ENCODE results near the gene ARFGAP1.

DNA sequence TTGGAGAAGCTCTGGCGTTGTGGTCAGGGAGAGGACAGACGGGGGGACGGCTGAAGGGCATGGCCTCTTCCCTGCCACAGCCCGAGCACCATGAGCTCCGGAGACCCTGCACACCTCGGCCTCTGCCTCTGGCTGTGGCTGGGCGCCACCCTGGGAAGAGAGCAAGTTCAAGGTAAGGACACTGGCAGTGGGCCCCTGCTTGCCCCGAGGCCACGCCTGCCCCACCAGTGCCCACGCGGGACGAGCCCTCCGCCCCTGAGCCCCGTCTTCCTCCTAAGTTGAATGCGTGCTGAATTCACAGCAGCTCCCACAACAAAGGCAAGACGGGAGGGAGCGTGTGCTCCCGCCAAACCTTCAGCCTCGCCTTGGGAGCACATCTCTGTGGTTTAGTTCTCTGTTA, 22.4 kb downstream of the ARFGAP1 start:
- TF ChIP-seq, protein P1, sequence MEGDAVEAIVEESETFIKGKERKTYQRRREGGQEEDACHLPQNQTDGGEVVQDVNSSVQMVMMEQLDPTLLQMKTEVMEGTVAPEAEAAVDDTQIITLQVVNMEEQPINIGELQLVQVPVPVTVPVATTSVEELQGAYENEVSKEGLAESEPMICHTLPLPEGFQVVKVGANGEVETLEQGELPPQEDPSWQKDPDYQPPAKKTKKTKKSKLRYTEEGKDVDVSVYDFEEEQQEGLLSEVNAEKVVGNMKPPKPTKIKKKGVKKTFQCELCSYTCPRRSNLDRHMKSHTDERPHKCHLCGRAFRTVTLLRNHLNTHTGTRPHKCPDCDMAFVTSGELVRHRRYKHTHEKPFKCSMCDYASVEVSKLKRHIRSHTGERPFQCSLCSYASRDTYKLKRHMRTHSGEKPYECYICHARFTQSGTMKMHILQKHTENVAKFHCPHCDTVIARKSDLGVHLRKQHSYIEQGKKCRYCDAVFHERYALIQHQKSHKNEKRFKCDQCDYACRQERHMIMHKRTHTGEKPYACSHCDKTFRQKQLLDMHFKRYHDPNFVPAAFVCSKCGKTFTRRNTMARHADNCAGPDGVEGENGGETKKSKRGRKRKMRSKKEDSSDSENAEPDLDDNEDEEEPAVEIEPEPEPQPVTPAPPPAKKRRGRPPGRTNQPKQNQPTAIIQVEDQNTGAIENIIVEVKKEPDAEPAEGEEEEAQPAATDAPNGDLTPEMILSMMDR (IDR thresholded peaks at IDR 0.05): no peak
- TF ChIP-seq JAZF1 (CRISPR knock-in tag; IDR thresholded peaks at IDR 0.05): no peak
- TF ChIP-seq, protein P2, sequence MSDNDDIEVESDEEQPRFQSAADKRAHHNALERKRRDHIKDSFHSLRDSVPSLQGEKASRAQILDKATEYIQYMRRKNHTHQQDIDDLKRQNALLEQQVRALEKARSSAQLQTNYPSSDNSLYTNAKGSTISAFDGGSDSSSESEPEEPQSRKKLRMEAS (CRISPR knock-in tag; IDR thresholded peaks at IDR 0.05): no peak
- TF ChIP-seq ETV6 (CRISPR knock-in tag; IDR thresholded peaks at IDR 0.05): no peak
- TF ChIP-seq JUN (CRISPR knock-in tag; IDR thresholded peaks at IDR 0.05): no peak
- no peak for TF ChIP-seq NFATC4 (CRISPR knock-in tag; IDR thresholded peaks at IDR 0.05)
- TF ChIP-seq, protein P3, sequence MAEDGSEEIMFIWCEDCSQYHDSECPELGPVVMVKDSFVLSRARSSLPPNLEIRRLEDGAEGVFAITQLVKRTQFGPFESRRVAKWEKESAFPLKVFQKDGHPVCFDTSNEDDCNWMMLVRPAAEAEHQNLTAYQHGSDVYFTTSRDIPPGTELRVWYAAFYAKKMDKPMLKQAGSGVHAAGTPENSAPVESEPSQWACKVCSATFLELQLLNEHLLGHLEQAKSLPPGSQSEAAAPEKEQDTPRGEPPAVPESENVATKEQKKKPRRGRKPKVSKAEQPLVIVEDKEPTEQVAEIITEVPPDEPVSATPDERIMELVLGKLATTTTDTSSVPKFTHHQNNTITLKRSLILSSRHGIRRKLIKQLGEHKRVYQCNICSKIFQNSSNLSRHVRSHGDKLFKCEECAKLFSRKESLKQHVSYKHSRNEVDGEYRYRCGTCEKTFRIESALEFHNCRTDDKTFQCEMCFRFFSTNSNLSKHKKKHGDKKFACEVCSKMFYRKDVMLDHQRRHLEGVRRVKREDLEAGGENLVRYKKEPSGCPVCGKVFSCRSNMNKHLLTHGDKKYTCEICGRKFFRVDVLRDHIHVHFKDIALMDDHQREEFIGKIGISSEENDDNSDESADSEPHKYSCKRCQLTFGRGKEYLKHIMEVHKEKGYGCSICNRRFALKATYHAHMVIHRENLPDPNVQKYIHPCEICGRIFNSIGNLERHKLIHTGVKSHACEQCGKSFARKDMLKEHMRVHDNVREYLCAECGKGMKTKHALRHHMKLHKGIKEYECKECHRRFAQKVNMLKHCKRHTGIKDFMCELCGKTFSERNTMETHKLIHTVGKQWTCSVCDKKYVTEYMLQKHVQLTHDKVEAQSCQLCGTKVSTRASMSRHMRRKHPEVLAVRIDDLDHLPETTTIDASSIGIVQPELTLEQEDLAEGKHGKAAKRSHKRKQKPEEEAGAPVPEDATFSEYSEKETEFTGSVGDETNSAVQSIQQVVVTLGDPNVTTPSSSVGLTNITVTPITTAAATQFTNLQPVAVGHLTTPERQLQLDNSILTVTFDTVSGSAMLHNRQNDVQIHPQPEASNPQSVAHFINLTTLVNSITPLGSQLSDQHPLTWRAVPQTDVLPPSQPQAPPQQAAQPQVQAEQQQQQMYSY (CRISPR knock-in tag; IDR thresholded peaks at IDR 0.05): no peak
- TF ChIP-seq, protein P4, sequence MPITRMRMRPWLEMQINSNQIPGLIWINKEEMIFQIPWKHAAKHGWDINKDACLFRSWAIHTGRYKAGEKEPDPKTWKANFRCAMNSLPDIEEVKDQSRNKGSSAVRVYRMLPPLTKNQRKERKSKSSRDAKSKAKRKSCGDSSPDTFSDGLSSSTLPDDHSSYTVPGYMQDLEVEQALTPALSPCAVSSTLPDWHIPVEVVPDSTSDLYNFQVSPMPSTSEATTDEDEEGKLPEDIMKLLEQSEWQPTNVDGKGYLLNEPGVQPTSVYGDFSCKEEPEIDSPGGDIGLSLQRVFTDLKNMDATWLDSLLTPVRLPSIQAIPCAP (CRISPR knock-in tag; IDR thresholded peaks at IDR 0.05): no peak
- TF ChIP-seq, protein P5, sequence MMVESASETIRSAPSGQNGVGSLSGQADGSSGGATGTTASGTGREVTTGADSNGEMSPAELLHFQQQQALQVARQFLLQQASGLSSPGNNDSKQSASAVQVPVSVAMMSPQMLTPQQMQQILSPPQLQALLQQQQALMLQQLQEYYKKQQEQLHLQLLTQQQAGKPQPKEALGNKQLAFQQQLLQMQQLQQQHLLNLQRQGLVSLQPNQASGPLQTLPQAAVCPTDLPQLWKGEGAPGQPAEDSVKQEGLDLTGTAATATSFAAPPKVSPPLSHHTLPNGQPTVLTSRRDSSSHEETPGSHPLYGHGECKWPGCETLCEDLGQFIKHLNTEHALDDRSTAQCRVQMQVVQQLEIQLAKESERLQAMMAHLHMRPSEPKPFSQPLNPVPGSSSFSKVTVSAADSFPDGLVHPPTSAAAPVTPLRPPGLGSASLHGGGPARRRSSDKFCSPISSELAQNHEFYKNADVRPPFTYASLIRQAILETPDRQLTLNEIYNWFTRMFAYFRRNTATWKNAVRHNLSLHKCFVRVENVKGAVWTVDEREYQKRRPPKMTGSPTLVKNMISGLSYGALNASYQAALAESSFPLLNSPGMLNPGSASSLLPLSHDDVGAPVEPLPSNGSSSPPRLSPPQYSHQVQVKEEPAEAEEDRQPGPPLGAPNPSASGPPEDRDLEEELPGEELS (CRISPR knock-in tag; IDR thresholded peaks at IDR 0.05): no peak
- TF ChIP-seq CREB1 (CRISPR knock-in tag; IDR thresholded peaks at IDR 0.05): no peak
- TF ChIP-seq FOXP1 (CRISPR knock-in tag; IDR thresholded peaks at IDR 0.05; ENCODE audit: borderline replicate concordance): no peak
- TF ChIP-seq, protein P6, sequence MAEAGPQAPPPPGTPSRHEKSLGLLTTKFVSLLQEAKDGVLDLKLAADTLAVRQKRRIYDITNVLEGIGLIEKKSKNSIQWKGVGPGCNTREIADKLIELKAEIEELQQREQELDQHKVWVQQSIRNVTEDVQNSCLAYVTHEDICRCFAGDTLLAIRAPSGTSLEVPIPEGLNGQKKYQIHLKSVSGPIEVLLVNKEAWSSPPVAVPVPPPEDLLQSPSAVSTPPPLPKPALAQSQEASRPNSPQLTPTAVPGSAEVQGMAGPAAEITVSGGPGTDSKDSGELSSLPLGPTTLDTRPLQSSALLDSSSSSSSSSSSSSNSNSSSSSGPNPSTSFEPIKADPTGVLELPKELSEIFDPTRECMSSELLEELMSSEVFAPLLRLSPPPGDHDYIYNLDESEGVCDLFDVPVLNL (CRISPR knock-in tag; IDR thresholded peaks at IDR 0.05; ENCODE audit: borderline replicate concordance, low read depth): no peak
- TF ChIP-seq GTF2I (CRISPR knock-in tag; conservative IDR thresholded peaks at IDR 0.05): no peak
